WTC11 (cell line): ENCODE measurements around the gene ENPP6. TPM values are rescaled to one million over a fixed set of nuclear protein-coding genes. Genes with fewer than 3 reads are reported as not detected.

ENCODE experiments used
- ATAC-seq: fragments of 200-7000 bp; cut with Tn5 transposase; 2 replicates; pipeline ENCODE4 v1.10.0; 2021; ENCODE audit warnings: mild to moderate bottlenecking, moderate library complexity
- CTCF ChIA-PET: fragments of 300-600 bp; sonication (Branson Sonifier 250); formaldehyde crosslinking; loops from one replicate; lab custom pipeline; 2021; ENCODE audit warnings: antibody characterized with exemption; lab: Charles Lee
- POLR2A ChIA-PET: fragments of 350-600 bp; sonication (Branson Sonifier 250); formaldehyde crosslinking; loops from one replicate; lab custom pipeline; 2021; ENCODE audit warnings: antibody characterized with exemption; lab: Charles Lee
- DNase-seq: peaks from one replicate; pipeline ENCODE4 v3.0.0; 2021; ENCODE audit warnings: low spot score
- H3K27ac Mint-ChIP-seq: 2 replicates; pipeline ENCODE4 v1.8.0; 2021; ENCODE audit warnings: mixed read lengths
- H3K27me3 Mint-ChIP-seq: 2 replicates; pipeline ENCODE4 v1.8.0; 2021; ENCODE audit warnings: low read depth, mild to moderate bottlenecking, moderate library complexity, mixed read lengths
- H3K36me3 Mint-ChIP-seq: 2 replicates; pipeline ENCODE4 v1.8.0; 2021; ENCODE audit warnings: mixed read lengths
- H3K4me1 Mint-ChIP-seq: 2 replicates; pipeline ENCODE4 v1.8.0; 2022; ENCODE audit warnings: mixed read lengths
- H3K4me3 Mint-ChIP-seq: 2 replicates; pipeline ENCODE4 v1.8.0; 2021; ENCODE audit warnings: mild to moderate bottlenecking, moderate library complexity, mixed read lengths
- H3K9me3 Mint-ChIP-seq: 2 replicates; pipeline ENCODE4 v1.8.0; 2021; ENCODE audit warnings: mixed read lengths
- FOXK1 ChIP-seq: sonication (generic); formaldehyde crosslinking; IDR thresholded peaks from 2 replicates; pipeline ENCODE4 v1.8.0; 2022; ENCODE audit warnings: mild to moderate bottlenecking, moderate library complexity, missing genetic modification reagents
- GTF2I ChIP-seq: fragments of 250-450 bp; sonication (Bioruptor Pico); conservative IDR thresholded peaks from 2 replicates; pipeline ENCODE4 v1.4.0; 2021; ENCODE audit warnings: mild to moderate bottlenecking
- HMGA2 ChIP-seq: fragments of 250-450 bp; sonication (Bioruptor Pico); IDR thresholded peaks from 2 replicates; pipeline ENCODE4 v1.4.0; 2021; ENCODE audit warnings: mild to moderate bottlenecking, moderate library complexity
- KAT7 ChIP-seq: sonication (generic); formaldehyde crosslinking; IDR thresholded peaks from 2 replicates; pipeline ENCODE4 v1.8.1; 2023; ENCODE audit warnings: missing genetic modification reagents, mild to moderate bottlenecking, borderline replicate concordance
- MXD4 ChIP-seq: fragments of 250-450 bp; sonication (Bioruptor Pico); IDR thresholded peaks from 2 replicates; pipeline ENCODE4 v1.8.0; 2021; ENCODE audit warnings: mild to moderate bottlenecking, moderate library complexity, borderline replicate concordance
- MYBL2 ChIP-seq: sonication (generic); formaldehyde crosslinking; IDR thresholded peaks from 2 replicates; pipeline ENCODE4 v1.8.1; 2023; ENCODE audit warnings: mild to moderate bottlenecking, moderate library complexity, missing genetic modification reagents
- NR3C1 ChIP-seq: sonication (generic); formaldehyde crosslinking; conservative IDR thresholded peaks from 2 replicates; pipeline ENCODE4 v1.8.1; 2023; ENCODE audit warnings: low read depth, mild to moderate bottlenecking, missing genetic modification reagents
- PRRX2 ChIP-seq: fragments of 250-450 bp; sonication (Bioruptor Pico); IDR thresholded peaks from 2 replicates; pipeline ENCODE4 v1.8.0; 2021; ENCODE audit warnings: mild to moderate bottlenecking
- TEAD4 ChIP-seq: sonication (generic); formaldehyde crosslinking; IDR thresholded peaks from 2 replicates; pipeline ENCODE4 v1.8.0; 2022; ENCODE audit warnings: mild to moderate bottlenecking, missing genetic modification reagents
- ZBTB21 ChIP-seq: sonication (generic); formaldehyde crosslinking; IDR thresholded peaks from 2 replicates; pipeline ENCODE4 v1.8.1; 2023; ENCODE audit warnings: mild to moderate bottlenecking, missing genetic modification reagents, borderline replicate concordance
- ZNF263 ChIP-seq: sonication (generic); formaldehyde crosslinking; IDR thresholded peaks from 2 replicates; pipeline ENCODE4 v1.8.1; 2022; ENCODE audit warnings: low read depth, mild to moderate bottlenecking, moderate library complexity, missing genetic modification reagents
- ZNF317 ChIP-seq: sonication (generic); formaldehyde crosslinking; IDR thresholded peaks from 2 replicates; pipeline ENCODE4 v1.8.1; 2023; ENCODE audit warnings: low read depth, mild to moderate bottlenecking, moderate library complexity, missing genetic modification reagents, borderline replicate concordance
- ZNF416 ChIP-seq: fragments of 250-450 bp; sonication (Bioruptor Pico); IDR thresholded peaks from 2 replicates; pipeline ENCODE4 v1.9.0; 2021; ENCODE audit warnings: mild to moderate bottlenecking, inconsistent platforms
- total RNA-seq: library from RNA; stranded (reverse); gene quantifications from 3 replicates; pipeline ENCODE4 v1.2.3, GENCODE V29; 2021
- TF ChIP-seq, protein P1 (sequence below): sonication (generic); formaldehyde crosslinking; IDR thresholded peaks from 2 replicates; pipeline ENCODE4 v1.8.1; 2022; ENCODE audit warnings: low read depth, missing genetic modification reagents, borderline replicate concordance
- TF ChIP-seq, protein P2 (sequence below): sonication (generic); formaldehyde crosslinking; IDR thresholded peaks from 2 replicates; pipeline ENCODE4 v1.8.1; 2022; ENCODE audit warnings: low read depth, mild to moderate bottlenecking, moderate library complexity, missing genetic modification reagents, borderline replicate concordance
- TF ChIP-seq, protein P3 (sequence below): fragments of 250-450 bp; sonication (Bioruptor Pico); IDR thresholded peaks from 2 replicates; pipeline ENCODE4 v1.9.0; 2021; ENCODE audit warnings: mild to moderate bottlenecking
- TF ChIP-seq, protein P4 (sequence below): sonication (generic); formaldehyde crosslinking; IDR thresholded peaks from 2 replicates; pipeline ENCODE4 v1.8.1; 2023; ENCODE audit warnings: mild to moderate bottlenecking, missing genetic modification reagents, moderate library complexity
- TF ChIP-seq, protein P5 (sequence below): sonication (generic); formaldehyde crosslinking; IDR thresholded peaks from 2 replicates; pipeline ENCODE4 v1.8.1; 2022; ENCODE audit warnings: mild to moderate bottlenecking, moderate library complexity, missing genetic modification reagents
- TF ChIP-seq, protein P6 (sequence below): sonication (generic); formaldehyde crosslinking; IDR thresholded peaks from 2 replicates; pipeline ENCODE4 v1.8.0; 2022; ENCODE audit warnings: mild to moderate bottlenecking, missing genetic modification reagents
- TF ChIP-seq, protein P7 (sequence below): sonication (generic); formaldehyde crosslinking; IDR thresholded peaks from 2 replicates; pipeline ENCODE4 v1.8.1; 2023; ENCODE audit warnings: mild to moderate bottlenecking, missing genetic modification reagents
- TF ChIP-seq, protein P8 (sequence below): sonication (generic); formaldehyde crosslinking; IDR thresholded peaks from 2 replicates; pipeline ENCODE4 v1.8.1; 2022; ENCODE audit warnings: missing genetic modification reagents, borderline replicate concordance

Gene ENPP6
- total RNA-seq, 1 experiment from 2014 or later: 0.09 TPM

DNA sequence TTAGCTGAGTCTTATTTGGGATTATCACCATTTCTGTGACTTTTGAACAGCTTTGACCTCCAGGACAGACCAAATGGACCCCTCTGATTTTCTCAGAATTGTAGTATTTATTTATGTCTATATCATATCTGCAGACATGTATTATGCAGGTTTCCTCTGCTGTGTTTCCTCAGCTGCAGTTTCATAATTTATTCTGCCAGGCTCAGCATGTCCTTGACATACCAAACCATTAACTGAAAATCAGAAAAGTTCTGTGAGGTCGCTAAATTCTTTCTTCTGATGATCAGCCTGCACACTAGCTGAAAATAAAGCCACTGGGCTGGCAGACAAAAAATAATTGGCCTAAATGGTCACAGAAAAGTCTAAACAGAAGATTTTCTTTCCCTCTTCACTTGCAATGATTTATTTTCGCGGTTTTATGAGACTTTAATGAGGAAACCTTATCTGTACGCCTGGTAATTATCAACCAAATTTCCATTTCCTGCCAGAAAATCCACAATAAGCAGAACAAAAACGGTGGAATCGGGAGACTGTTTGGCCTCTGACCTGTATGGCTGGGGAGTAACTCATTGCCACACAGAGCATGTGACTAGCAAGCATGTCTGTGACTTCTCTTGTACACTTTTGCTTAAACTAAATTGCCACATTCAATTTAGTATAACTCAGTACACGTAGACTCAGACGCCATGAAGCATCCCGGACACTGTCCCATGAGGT is 150.9 kb downstream of the ENPP6 start (continued):
- no peak for TF ChIP-seq HMGA2 (CRISPR knock-in tag)
- no peak for TF ChIP-seq PRRX2 (CRISPR knock-in tag)
- TF ChIP-seq, protein P1, sequence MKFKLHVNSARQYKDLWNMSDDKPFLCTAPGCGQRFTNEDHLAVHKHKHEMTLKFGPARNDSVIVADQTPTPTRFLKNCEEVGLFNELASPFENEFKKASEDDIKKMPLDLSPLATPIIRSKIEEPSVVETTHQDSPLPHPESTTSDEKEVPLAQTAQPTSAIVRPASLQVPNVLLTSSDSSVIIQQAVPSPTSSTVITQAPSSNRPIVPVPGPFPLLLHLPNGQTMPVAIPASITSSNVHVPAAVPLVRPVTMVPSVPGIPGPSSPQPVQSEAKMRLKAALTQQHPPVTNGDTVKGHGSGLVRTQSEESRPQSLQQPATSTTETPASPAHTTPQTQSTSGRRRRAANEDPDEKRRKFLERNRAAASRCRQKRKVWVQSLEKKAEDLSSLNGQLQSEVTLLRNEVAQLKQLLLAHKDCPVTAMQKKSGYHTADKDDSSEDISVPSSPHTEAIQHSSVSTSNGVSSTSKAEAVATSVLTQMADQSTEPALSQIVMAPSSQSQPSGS: no peak
- no peak for TF ChIP-seq MYBL2 (CRISPR knock-in tag)
- TF ChIP-seq NR3C1 (CRISPR knock-in tag): no peak
- no peak for TF ChIP-seq ZNF416
- no peak for TF ChIP-seq ZNF317 (CRISPR knock-in tag)
- no peak for TF ChIP-seq ZBTB21 (CRISPR knock-in tag)
- TF ChIP-seq FOXK1: no peak

DNA sequence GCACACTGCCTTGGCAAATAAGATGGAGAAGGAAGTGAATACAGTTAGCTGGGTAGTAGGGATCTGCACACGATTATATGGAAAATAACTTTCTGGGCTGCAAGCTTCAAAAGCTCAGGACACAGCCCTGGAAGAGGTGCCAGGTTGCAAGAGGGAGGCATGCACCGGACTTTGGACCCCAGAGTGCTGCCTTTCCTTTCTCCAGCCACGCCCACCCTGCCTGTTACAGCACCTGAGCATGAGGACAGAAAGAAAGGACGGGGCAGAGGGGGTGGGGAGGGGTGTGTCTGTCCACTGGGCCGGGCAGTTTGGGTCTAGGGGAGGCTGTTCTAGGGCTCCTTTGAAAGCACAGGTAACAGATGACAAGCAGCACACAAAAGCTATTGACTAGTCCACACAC is 152.8 kb downstream of the ENPP6 start:
- H3K27ac Mint-ChIP-seq: no peak overlapping the region
- ATAC-seq (no peak), DNase-seq (no peak)
- H3K27me3 Mint-ChIP-seq: no peaks in the 10 kb centered on the region
- H3K9me3 Mint-ChIP-seq: no peaks in the 10 kb centered on the region
- CTCF ChIA-PET: no interaction called here
- H3K36me3 Mint-ChIP-seq: no peaks in the 10 kb centered on the region
- POLR2A ChIA-PET: interaction anchor here (0.7 kb wide), 1 partner anchor 28 kb away, joined by 3 read pairs; no protein-coding TSS in a partner anchor
- no peak overlapping the region for H3K4me3 Mint-ChIP-seq
- H3K4me1 Mint-ChIP-seq: peaks cover 10% of the 10 kb centered on the region; the same call in 1 of the 2 replicates
- TF ChIP-seq MYBL2 (CRISPR knock-in tag) (no peak), ZNF263 (CRISPR knock-in tag) (no peak), GTF2I (no peak), MXD4 (no peak), KAT7 (no peak), TEAD4 (CRISPR knock-in tag) (no peak)
- TF ChIP-seq, protein P2, sequence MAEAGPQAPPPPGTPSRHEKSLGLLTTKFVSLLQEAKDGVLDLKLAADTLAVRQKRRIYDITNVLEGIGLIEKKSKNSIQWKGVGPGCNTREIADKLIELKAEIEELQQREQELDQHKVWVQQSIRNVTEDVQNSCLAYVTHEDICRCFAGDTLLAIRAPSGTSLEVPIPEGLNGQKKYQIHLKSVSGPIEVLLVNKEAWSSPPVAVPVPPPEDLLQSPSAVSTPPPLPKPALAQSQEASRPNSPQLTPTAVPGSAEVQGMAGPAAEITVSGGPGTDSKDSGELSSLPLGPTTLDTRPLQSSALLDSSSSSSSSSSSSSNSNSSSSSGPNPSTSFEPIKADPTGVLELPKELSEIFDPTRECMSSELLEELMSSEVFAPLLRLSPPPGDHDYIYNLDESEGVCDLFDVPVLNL (CRISPR knock-in tag): no peak
- TF ChIP-seq, protein P3, sequence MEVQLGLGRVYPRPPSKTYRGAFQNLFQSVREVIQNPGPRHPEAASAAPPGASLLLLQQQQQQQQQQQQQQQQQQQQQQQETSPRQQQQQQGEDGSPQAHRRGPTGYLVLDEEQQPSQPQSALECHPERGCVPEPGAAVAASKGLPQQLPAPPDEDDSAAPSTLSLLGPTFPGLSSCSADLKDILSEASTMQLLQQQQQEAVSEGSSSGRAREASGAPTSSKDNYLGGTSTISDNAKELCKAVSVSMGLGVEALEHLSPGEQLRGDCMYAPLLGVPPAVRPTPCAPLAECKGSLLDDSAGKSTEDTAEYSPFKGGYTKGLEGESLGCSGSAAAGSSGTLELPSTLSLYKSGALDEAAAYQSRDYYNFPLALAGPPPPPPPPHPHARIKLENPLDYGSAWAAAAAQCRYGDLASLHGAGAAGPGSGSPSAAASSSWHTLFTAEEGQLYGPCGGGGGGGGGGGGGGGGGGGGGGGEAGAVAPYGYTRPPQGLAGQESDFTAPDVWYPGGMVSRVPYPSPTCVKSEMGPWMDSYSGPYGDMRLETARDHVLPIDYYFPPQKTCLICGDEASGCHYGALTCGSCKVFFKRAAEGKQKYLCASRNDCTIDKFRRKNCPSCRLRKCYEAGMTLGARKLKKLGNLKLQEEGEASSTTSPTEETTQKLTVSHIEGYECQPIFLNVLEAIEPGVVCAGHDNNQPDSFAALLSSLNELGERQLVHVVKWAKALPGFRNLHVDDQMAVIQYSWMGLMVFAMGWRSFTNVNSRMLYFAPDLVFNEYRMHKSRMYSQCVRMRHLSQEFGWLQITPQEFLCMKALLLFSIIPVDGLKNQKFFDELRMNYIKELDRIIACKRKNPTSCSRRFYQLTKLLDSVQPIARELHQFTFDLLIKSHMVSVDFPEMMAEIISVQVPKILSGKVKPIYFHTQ (CRISPR knock-in tag): no peak

DNA sequence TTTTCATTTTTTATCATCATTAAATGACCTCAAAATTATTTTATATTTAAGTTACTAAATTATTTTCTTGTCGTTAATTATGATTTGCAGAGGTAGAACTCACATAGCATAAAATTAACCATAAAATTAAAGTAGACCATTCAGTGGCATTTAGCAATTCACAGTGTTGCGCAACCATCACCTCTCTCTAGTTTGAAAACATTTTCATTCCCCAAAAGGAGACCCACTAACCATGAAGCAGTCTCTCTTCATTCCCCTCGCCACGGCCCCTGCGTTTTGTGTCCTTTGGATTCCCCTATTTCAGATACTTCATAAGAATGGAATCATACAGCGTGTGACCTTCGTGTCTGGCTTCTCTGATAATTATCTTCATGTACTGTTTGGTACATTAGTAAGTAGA is 154.9 kb downstream of the ENPP6 start:
- Mint-ChIP-seq H3K27ac (no peak overlapping the region), H3K4me1 (peaks cover 10% of the 10 kb centered on the region; the same call in 1 of the 2 replicates), H3K9me3 (no peaks in the 10 kb centered on the region), H3K27me3 (no peaks in the 10 kb centered on the region), H3K4me3 (no peak overlapping the region), H3K36me3 (no peaks in the 10 kb centered on the region)
- ChIA-PET CTCF (no interaction called here), POLR2A (no interaction called here)
- DNase-seq: no peak
- no peak for ATAC-seq
- TF ChIP-seq, protein P4, sequence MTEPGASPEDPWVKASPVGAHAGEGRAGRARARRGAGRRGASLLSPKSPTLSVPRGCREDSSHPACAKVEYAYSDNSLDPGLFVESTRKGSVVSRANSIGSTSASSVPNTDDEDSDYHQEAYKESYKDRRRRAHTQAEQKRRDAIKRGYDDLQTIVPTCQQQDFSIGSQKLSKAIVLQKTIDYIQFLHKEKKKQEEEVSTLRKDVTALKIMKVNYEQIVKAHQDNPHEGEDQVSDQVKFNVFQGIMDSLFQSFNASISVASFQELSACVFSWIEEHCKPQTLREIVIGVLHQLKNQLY (CRISPR knock-in tag): no peak
- TF ChIP-seq, protein P5, sequence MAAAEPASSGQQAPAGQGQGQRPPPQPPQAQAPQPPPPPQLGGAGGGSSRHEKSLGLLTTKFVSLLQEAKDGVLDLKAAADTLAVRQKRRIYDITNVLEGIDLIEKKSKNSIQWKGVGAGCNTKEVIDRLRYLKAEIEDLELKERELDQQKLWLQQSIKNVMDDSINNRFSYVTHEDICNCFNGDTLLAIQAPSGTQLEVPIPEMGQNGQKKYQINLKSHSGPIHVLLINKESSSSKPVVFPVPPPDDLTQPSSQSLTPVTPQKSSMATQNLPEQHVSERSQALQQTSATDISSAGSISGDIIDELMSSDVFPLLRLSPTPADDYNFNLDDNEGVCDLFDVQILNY: no peak
- TF ChIP-seq, protein P6, sequence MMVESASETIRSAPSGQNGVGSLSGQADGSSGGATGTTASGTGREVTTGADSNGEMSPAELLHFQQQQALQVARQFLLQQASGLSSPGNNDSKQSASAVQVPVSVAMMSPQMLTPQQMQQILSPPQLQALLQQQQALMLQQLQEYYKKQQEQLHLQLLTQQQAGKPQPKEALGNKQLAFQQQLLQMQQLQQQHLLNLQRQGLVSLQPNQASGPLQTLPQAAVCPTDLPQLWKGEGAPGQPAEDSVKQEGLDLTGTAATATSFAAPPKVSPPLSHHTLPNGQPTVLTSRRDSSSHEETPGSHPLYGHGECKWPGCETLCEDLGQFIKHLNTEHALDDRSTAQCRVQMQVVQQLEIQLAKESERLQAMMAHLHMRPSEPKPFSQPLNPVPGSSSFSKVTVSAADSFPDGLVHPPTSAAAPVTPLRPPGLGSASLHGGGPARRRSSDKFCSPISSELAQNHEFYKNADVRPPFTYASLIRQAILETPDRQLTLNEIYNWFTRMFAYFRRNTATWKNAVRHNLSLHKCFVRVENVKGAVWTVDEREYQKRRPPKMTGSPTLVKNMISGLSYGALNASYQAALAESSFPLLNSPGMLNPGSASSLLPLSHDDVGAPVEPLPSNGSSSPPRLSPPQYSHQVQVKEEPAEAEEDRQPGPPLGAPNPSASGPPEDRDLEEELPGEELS (CRISPR knock-in tag): no peak
- TF ChIP-seq, protein P7, sequence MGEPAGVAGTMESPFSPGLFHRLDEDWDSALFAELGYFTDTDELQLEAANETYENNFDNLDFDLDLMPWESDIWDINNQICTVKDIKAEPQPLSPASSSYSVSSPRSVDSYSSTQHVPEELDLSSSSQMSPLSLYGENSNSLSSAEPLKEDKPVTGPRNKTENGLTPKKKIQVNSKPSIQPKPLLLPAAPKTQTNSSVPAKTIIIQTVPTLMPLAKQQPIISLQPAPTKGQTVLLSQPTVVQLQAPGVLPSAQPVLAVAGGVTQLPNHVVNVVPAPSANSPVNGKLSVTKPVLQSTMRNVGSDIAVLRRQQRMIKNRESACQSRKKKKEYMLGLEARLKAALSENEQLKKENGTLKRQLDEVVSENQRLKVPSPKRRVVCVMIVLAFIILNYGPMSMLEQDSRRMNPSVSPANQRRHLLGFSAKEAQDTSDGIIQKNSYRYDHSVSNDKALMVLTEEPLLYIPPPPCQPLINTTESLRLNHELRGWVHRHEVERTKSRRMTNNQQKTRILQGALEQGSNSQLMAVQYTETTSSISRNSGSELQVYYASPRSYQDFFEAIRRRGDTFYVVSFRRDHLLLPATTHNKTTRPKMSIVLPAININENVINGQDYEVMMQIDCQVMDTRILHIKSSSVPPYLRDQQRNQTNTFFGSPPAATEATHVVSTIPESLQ (CRISPR knock-in tag): no peak
- TF ChIP-seq, protein P8, sequence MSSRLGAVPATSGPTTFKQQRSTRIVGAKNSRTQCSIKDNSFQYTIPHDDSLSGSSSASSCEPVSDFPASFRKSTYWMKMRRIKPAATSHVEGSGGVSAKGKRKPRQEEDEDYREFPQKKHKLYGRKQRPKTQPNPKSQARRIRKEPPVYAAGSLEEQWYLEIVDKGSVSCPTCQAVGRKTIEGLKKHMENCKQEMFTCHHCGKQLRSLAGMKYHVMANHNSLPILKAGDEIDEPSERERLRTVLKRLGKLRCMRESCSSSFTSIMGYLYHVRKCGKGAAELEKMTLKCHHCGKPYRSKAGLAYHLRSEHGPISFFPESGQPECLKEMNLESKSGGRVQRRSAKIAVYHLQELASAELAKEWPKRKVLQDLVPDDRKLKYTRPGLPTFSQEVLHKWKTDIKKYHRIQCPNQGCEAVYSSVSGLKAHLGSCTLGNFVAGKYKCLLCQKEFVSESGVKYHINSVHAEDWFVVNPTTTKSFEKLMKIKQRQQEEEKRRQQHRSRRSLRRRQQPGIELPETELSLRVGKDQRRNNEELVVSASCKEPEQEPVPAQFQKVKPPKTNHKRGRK (CRISPR knock-in tag): no peak
